Common myeloid progenitor, CD34-positive (primary cell): ENCODE data around the gene AFF3.

Experiments used
- CTCF ChIA-PET: fragments of 350-600 bp; sonication (Branson Sonifier 250); formaldehyde crosslinking; loops from one replicate; lab custom pipeline; 2021; ENCODE audit warnings: antibody characterized with exemption; lab: Charles Lee
- POLR2A ChIA-PET: fragments of 350-600 bp; sonication (Branson Sonifier 250); formaldehyde crosslinking; loops from one replicate; lab custom pipeline; 2021; ENCODE audit warnings: antibody characterized with exemption; lab: Charles Lee
- DNase-seq, 3 donors: peaks; one replicate each; pipeline versions ENCODE4 v3.0.0 to v3.0.0-alpha.2; 2013
- H3K27ac ChIP-seq, 2 experiments: 1 replicate in 1 of 2; 2 replicates in 1 of 2; pipeline ENCODE4 v1.7.0; 2013; ENCODE audit warnings: inconsistent platforms in 2 of 2, low read length in 2 of 2, mild to moderate bottlenecking in 2 of 2, low read depth in 1 of 2, moderate library complexity in 1 of 2; ENCODE audit not compliant: severe bottlenecking in 2 of 2, insufficient read depth in 1 of 2, poor library complexity in 1 of 2
- H3K27me3 ChIP-seq, 5 experiments: replicated peaks in 2 of 5; 1 replicate in 3 of 5; 2 replicates in 2 of 5; pipeline versions ENCODE4 v1.6.1 to v1.7.0; 2013; ENCODE audit warnings: low read length in 4 of 5, mild to moderate bottlenecking in 2 of 5, moderate library complexity in 2 of 5, inconsistent platforms in 1 of 5; ENCODE audit not compliant: insufficient read depth in 5 of 5, control insufficient read depth in 4 of 5
- H3K36me3 ChIP-seq, 4 experiments: 1 replicate in 2 of 4; 2 replicates in 2 of 4; pipeline versions ENCODE4 v1.6.1 to v1.7.0; 2013; ENCODE audit warnings: low read length in 3 of 4, control low read depth in 1 of 4, mild to moderate bottlenecking in 1 of 4; ENCODE audit not compliant: control insufficient read depth in 4 of 4, insufficient read depth in 4 of 4
- H3K4me1 ChIP-seq, 4 experiments: 1 replicate in 3 of 4; 2 replicates in 1 of 4; pipeline versions ENCODE4 v1.6.1 to v1.7.1; 2013; ENCODE audit warnings: low read length in 3 of 4, mild to moderate bottlenecking in 3 of 4, control low read depth in 1 of 4, inconsistent platforms in 1 of 4, moderate library complexity in 1 of 4; ENCODE audit not compliant: control insufficient read depth in 4 of 4, insufficient read depth in 4 of 4; ENCODE audit errors: control extremely low read depth in 1 of 4
- H3K4me3 ChIP-seq, 7 experiments: 1 replicate in 4 of 7; 2 replicates in 3 of 7; pipeline versions ENCODE4 v1.5.1 to v1.7.0; 2013; ENCODE audit warnings: mild to moderate bottlenecking in 7 of 7, low read length in 6 of 7, moderate library complexity in 6 of 7, inconsistent platforms in 2 of 7, low read depth in 2 of 7, control low read depth in 1 of 7; ENCODE audit not compliant: insufficient read depth in 4 of 7, control insufficient read depth in 1 of 7; ENCODE audit errors: extremely low read depth in 1 of 7
- H3K9me3 ChIP-seq, 5 experiments: 1 replicate in 4 of 5; 2 replicates in 1 of 5; pipeline versions ENCODE4 v1.6.1 to v1.7.1; 2013; ENCODE audit warnings: low read length in 4 of 5, mild to moderate bottlenecking in 2 of 5, inconsistent platforms in 1 of 5, low read depth in 1 of 5, moderate library complexity in 1 of 5; ENCODE audit not compliant: control insufficient read depth in 4 of 5, insufficient read depth in 2 of 5; ENCODE audit errors: control extremely low read depth in 1 of 5
- WGBS: methylation state at CpG from one replicate; pipeline ENCODE4 v1.1.5; 2013; ENCODE audit not compliant: insufficient coverage; 5-methylcytosine and 5-hydroxymethylcytosine counted together

Gene AFF3

DNA sequence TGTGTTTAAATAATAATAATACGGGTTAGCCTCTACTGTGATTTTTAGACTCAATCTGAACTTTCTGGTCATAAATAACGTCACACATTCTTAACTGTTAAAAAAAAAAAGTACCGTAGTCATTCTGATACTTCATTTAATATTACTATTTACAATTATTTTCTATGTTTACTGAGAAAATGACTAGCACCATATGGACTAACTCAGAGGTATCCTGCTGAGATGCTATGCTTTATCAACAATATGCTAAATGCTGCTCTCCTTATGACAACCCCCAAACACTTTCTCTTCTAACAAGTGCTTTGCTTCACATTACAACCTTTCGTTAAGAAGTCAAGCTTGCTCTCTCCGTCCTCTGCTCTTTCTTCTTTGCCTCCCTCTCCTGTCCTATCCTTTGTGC, 182.1 kb downstream of the AFF3 start:
- H3K9me3 ChIP-seq = no peaks in the 10 kb centered on the region
- POLR2A ChIA-PET = interaction anchor here (0.7 kb wide), 1 partner anchor 35 kb away, joined by 3 read pairs; no protein-coding TSS in a partner anchor
- CTCF ChIA-PET = interaction anchor here (0.6 kb wide), 1 partner anchor 234 kb away, joined by 3 read pairs; no protein-coding TSS in a partner anchor
- 80% methylated on average over 1 of the region's 5 CpGs for WGBS
- no peak overlapping the region for H3K4me3 ChIP-seq
- no peaks in the 10 kb centered on the region for H3K4me1 ChIP-seq
- no peak overlapping the region for H3K27ac ChIP-seq
- H3K27me3 ChIP-seq = no peaks in the 10 kb centered on the region
- no peak for DNase-seq
- peaks cover 0 to 7% (median 1%) of the 10 kb centered on the region in 4 experiments for H3K36me3 ChIP-seq

- 80% methylated on average over 1 of the region's 8 CpGs for WGBS
- no peaks in the 10 kb centered on the region for H3K9me3 ChIP-seq
- no peaks in the 10 kb centered on the region for H3K27me3 ChIP-seq
- no peaks in the 10 kb centered on the region for H3K4me1 ChIP-seq
- DNase-seq = no peak
- POLR2A ChIA-PET = interaction anchor here (0.7 kb wide), 1 partner anchor 34 kb away, joined by 3 read pairs; no protein-coding TSS in a partner anchor
- H3K27ac ChIP-seq = no peak overlapping the region
- CTCF ChIA-PET = no interaction called here
- no peak overlapping the region for H3K4me3 ChIP-seq
- peaks cover 0 to 4% (median 1%) of the 10 kb centered on the region in 4 experiments for H3K36me3 ChIP-seq
Measured at GRCh38 chr2:99959261-99960014, 183.0 kb downstream of the AFF3 start.

DNA sequence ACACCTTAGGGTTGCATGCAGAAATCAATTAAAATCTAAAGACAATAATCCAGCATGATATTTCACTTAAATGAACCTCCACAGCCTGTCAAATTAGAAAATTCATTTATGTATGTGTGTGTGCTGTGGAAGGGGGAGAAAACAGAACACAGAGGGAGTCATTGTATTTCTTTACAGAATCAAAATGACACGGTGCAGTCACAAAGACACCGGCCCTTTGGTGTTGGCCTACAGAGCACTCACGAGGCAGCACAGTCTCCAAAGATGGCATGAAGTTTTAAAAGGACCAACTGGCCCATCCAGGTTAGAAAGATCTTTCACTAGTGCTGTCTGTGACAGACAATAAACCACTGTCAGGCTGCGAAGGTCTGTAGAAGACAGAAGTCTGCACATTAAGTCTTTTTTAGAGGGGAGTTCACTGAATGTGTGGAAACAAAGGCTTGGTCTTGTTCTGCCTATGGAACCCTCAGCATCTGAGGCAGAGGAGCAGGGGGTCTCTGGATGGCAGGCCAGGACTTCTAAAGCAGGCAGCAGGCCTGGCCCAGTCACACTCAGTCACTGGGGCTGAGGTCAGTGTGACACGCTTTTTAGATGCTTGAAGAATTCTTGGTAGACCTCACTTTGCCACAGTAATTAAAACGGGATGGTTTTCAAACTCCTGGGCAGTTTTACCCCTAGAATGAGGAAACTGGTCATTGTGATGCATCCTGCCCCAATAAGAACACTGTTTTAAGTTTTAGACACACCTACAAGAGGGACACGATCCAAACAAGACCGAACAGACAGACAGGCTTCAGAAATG, 184.9 kb downstream of the AFF3 start:
- DNase-seq = no peak
- Histone ChIP-seq H3K4me1 (no peaks in the 10 kb centered on the region), H3K4me3 (no peak overlapping the region), H3K36me3 (peaks cover 0 to 7% (median 4%) of the 10 kb centered on the region in 4 experiments), H3K9me3 (no peaks in the 10 kb centered on the region), H3K27ac (no peak overlapping the region), H3K27me3 (no peaks in the 10 kb centered on the region)
- 95% methylated on average over 7 of the region's 8 CpGs for WGBS
- CTCF ChIA-PET = interaction anchor here (0.7 kb wide), 1 partner anchor 254 kb away, joined by 3 read pairs; no protein-coding TSS in a partner anchor
- POLR2A ChIA-PET = no interaction called here

DNA sequence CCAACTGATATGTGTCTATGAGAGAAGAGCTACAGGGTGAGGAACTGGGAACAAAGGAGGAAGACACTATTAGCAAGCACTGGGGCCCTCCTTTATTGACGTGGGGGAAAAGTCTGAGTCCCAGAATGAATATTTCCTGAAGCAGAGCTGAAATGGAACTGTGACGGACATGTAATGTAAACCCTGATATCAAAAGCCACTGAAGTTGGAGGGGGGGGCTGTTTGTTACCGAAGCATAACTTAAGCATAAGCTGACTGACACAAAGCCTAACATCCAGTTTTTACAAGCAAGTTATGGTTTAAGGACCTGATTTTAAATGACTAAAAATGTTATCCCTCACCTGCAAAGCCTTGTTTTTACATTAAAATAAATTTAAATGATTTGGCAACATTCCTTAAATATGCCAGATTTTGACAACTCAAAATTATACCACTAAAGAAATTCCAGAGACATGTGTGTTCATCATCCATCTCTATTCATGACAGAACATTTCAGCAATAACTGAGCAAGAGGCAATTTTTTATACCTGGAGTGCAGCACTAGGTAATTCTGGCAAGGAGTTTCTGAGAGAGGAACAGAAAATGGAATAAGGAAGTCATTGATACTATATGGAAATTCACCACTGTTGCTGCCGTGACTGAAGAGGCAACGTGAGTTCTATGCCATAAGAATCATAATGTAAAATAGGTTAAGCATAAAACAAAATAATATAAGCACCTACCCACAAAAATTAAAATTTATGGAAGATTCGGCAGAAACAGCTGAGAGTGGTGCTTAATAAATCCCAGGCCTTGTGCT, 186.0 kb downstream of the AFF3 start:
- H3K27me3 ChIP-seq = no peaks in the 10 kb centered on the region
- ChIA-PET CTCF (no interaction called here), POLR2A (no interaction called here)
- peaks cover 0 to 7% (median 5%) of the 10 kb centered on the region in 4 experiments for H3K36me3 ChIP-seq
- 89% methylated on average over 3 of the region's 6 CpGs for WGBS
- no peak overlapping the region for H3K27ac ChIP-seq
- DNase-seq = no peak
- no peaks in the 10 kb centered on the region for H3K4me1 ChIP-seq
- H3K4me3 ChIP-seq = no peak overlapping the region
- H3K9me3 ChIP-seq = no peaks in the 10 kb centered on the region

GRCh38 chr2:99953750-99954149, 188.6 kb downstream of the AFF3 start:
- Histone ChIP-seq H3K27me3 (no peaks in the 10 kb centered on the region), H3K36me3 (peaks cover 0 to 10% (median 6%) of the 10 kb centered on the region in 4 experiments), H3K4me3 (no peak overlapping the region), H3K27ac (no peak overlapping the region), H3K9me3 (no peaks in the 10 kb centered on the region), H3K4me1 (no peaks in the 10 kb centered on the region)
- POLR2A ChIA-PET = no interaction called here
- CTCF ChIA-PET = no interaction called here
- no peak for DNase-seq
- whole genome bisulfite sequencing = 100% methylated on average over 2 of the region's 2 CpGs

GRCh38 chr2:99949963-99950362, 192.4 kb downstream of the AFF3 start:
- no CpG with 5 or more reads among the region's 1 CpG for WGBS
- H3K4me1 ChIP-seq = no peaks in the 10 kb centered on the region
- POLR2A ChIA-PET = no interaction called here
- no peak for DNase-seq
- H3K27ac ChIP-seq = no peak overlapping the region
- peaks cover 0 to 15% (median 7%) of the 10 kb centered on the region in 4 experiments for H3K36me3 ChIP-seq
- H3K27me3 ChIP-seq = no peaks in the 10 kb centered on the region
- CTCF ChIA-PET = interaction anchor here (0.8 to 1.3 kb wide), 2 partner anchors 38 to 296 kb away, joined by 3 read pairs; no protein-coding TSS in a partner anchor
- no peaks in the 10 kb centered on the region for H3K9me3 ChIP-seq
- no peak overlapping the region for H3K4me3 ChIP-seq
